OCI-LY7 (cell line): Measurements from ENCODE around the gene GGCX. TPM values are rescaled to one million over a fixed set of nuclear protein-coding genes. Genes with fewer than 3 reads are reported as not detected.
A peak's percentile ranks its signal among the peaks of the same experiment; 100 is the strongest.

ENCODE experiments used
- BruUV-seq: library from RNA; stranded (reverse); fragments of 400-500 nt; replicated peaks from 2 replicates; lab custom pipeline; 2021; lab: Mats Ljungman, UMichigan
- CTCF ChIA-PET: fragments of 300-600 bp; sonication (Branson Sonifier 250); formaldehyde crosslinking; loops from one replicate; lab custom pipeline; 2022; ENCODE audit warnings: antibody characterized with exemption; ENCODE audit not compliant: unreplicated experiment; lab: Charles Lee
- POLR2A ChIA-PET: fragments of 300-600 bp; sonication (Branson Sonifier 250); formaldehyde crosslinking; loops from one replicate; lab custom pipeline; 2022; ENCODE audit warnings: antibody characterized with exemption; lab: Charles Lee
- DNase-seq: peaks from one replicate; pipeline ENCODE4 v3.0.0-alpha.2; 2015; ENCODE audit warnings: low spot score
- H2AFZ ChIP-seq: fragments of 200-600 bp; sonication (generic), shearing (Covaris generic); 2 replicates; pipeline ENCODE4 v1.6.1; 2014; ENCODE audit warnings: mild to moderate bottlenecking, antibody characterized with exemption, low read length, moderate library complexity
- H3K27ac ChIP-seq: fragments of 200-600 bp; sonication (generic); 2 replicates; pipeline ENCODE4 v1.5.1; 2014; ENCODE audit warnings: mixed run types, low read depth, mild to moderate bottlenecking, moderate library complexity, low read length, inconsistent platforms; ENCODE audit not compliant: poor library complexity, severe bottlenecking
- H3K36me3 ChIP-seq: fragments of 200-600 bp; sonication (generic); 2 replicates; pipeline ENCODE4 v1.6.1; 2014; ENCODE audit warnings: mild to moderate bottlenecking, antibody characterized with exemption, low read length, moderate library complexity, mixed read lengths; ENCODE audit not compliant: insufficient read depth
- H3K4me1 ChIP-seq: fragments of 200-600 bp; sonication (generic); 2 replicates; pipeline ENCODE4 v1.5.1; 2014; ENCODE audit warnings: mild to moderate bottlenecking, low read length; ENCODE audit not compliant: insufficient read depth, poor library complexity, severe bottlenecking
- H3K4me2 ChIP-seq: fragments of 200-600 bp; sonication (generic); 2 replicates; pipeline ENCODE4 v1.6.1; 2014; ENCODE audit warnings: mild to moderate bottlenecking, low read length
- H3K4me3 ChIP-seq: fragments of 200-600 bp; sonication (generic); 2 replicates; pipeline ENCODE4 v1.5.1; 2014; ENCODE audit warnings: mild to moderate bottlenecking, low read depth, low read length; ENCODE audit not compliant: poor library complexity, severe bottlenecking
- H3K79me2 ChIP-seq: fragments of 200-600 bp; sonication (generic); 2 replicates; pipeline ENCODE4 v1.6.1; 2016; ENCODE audit warnings: low read depth, mild to moderate bottlenecking, low read length, moderate library complexity, mixed read lengths; ENCODE audit not compliant: insufficient read depth
- H3K9me2 ChIP-seq: fragments of 200-600 bp; sonication (generic); 2 replicates; pipeline ENCODE4 v1.6.1; 2016; ENCODE audit warnings: mild to moderate bottlenecking, low read length, mixed read lengths; ENCODE audit not compliant: insufficient read depth
- H3K9me3 ChIP-seq: fragments of 200-600 bp; sonication (generic); 2 replicates; pipeline ENCODE4 v1.6.1; 2014; ENCODE audit warnings: mild to moderate bottlenecking, mixed run types, low read length, mixed read lengths
- H4K20me1 ChIP-seq: fragments of 200-600 bp; sonication (generic); 2 replicates; pipeline ENCODE4 v1.6.1; 2014; ENCODE audit warnings: mild to moderate bottlenecking, antibody characterized with exemption, low read length, moderate library complexity, mixed read lengths; ENCODE audit not compliant: insufficient read depth
- CTCF ChIP-seq: fragments of 200-600 bp; sonication (generic); conservative IDR thresholded peaks from 2 replicates; pipeline ENCODE4 v1.5.1; 2014; ENCODE audit warnings: mild to moderate bottlenecking, antibody characterized with exemption, low read length, moderate library complexity, mixed read lengths
- EZH2phosphoT487 ChIP-seq: fragments of 200-600 bp; sonication (generic); IDR thresholded peaks from 2 replicates; pipeline ENCODE4 v1.6.1; 2018; ENCODE audit warnings: low read depth, borderline replicate concordance, mild to moderate bottlenecking, mixed run types, antibody characterized with exemption, low read length, moderate library complexity, mixed read lengths
- intact Hi-C: fragments of 100-400 bp; cut with micrococcal nuclease; formaldehyde crosslinking; loops from one replicate; pipeline ENCODE4 v1.10.0; 2022; ENCODE audit not compliant: unreplicated experiment
- total RNA-seq, 2 experiments: library from RNA; depleted of rRNA in 1 of 2; stranded (reverse); fragments of >200 nt in 1 of 2; shearing (Covaris generic) in 1 of 2; gene quantifications; 2 replicates each; pipeline ENCODE4 v1.2.3, GENCODE V29; 2014 to 2022

GGCX gene
- total RNA-seq, 2 experiments from 2014 or later: 32.5 to 33.3 TPM

DNA sequence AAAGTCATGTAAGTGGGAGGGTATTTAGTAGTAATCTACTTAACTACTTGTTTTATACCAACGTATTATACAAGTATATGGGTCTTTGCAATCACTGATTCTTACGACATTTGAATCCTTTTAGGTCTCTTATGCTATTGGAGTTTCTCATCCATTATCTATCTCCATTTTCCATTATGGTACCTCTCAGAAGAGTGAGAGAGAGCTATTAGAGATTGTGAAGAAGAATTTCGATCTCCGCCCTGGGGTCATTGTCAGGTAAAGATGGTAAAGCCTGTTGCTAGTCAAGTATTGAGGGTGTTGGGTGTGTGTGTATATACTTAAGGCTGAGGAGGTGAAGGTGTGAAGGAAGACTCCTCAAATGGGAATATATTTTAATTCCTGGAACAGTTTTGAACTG, 18.5 kb downstream of the GGCX start:
- ChIA-PET CTCF (interaction anchor here (1.0 kb wide), 1 partner anchor 9 kb away, joined by 4 read pairs; no protein-coding TSS in a partner anchor), POLR2A (interaction anchor here (0.6 to 6.7 kb wide), 3 partner anchors 8 to 585 kb away, joined by 3 to 48 read pairs (median 4); no protein-coding TSS in a partner anchor)
- Histone ChIP-seq H3K9me2 (no peaks in the 10 kb centered on the region), H3K9me3 (no peaks in the 10 kb centered on the region), H3K4me2 (peak overlapping the region; percentile 86; the same call in 1 of the 2 replicates), H2AFZ (no peak overlapping the region), H4K20me1 (peaks cover 31% of the 10 kb centered on the region), H3K4me1 (peaks cover 26% of the 10 kb centered on the region), H3K27ac (no peak overlapping the region), H3K36me3 (peaks cover 88% of the 10 kb centered on the region), H3K79me2 (peaks cover 50% of the 10 kb centered on the region), H3K4me3 (no peak overlapping the region)
- BruUV-seq: no TSS peak
- TF ChIP-seq EZH2phosphoT487 (no peak), CTCF (no peak)
- no peak for DNase-seq
- intact Hi-C loops: no loop called here

GRCh38 chr2:85541753-85542457, 19.4 kb downstream of the GGCX start:
- peaks cover 79% of the 10 kb centered on the region for H3K36me3 ChIP-seq
- H3K79me2 ChIP-seq: peaks cover 59% of the 10 kb centered on the region
- ChIA-PET CTCF (no interaction called here), POLR2A (interaction anchor here (1.1 to 6.7 kb wide), 4 partner anchors 8 to 214 kb away, joined by 3 to 48 read pairs (median 35); partner anchors contain the start of genes GGCX, SH2D6 and TGOLN2)
- peaks cover 33% of the 10 kb centered on the region for H3K4me1 ChIP-seq
- H3K4me2 ChIP-seq: peak overlapping the region; percentile 86
- intact Hi-C loops: no loop called here
- DNase-seq: no peak
- no peak overlapping the region for H3K27ac ChIP-seq
- H3K9me2 ChIP-seq: no peaks in the 10 kb centered on the region
- no peak overlapping the region for H2AFZ ChIP-seq
- TF ChIP-seq CTCF (no peak), EZH2phosphoT487 (no peak)
- peak overlapping the region; percentile 100 for H3K4me3 ChIP-seq
- no TSS peak for BruUV-seq
- H3K9me3 ChIP-seq: no peaks in the 10 kb centered on the region
- peaks cover 31% of the 10 kb centered on the region for H4K20me1 ChIP-seq

DNA sequence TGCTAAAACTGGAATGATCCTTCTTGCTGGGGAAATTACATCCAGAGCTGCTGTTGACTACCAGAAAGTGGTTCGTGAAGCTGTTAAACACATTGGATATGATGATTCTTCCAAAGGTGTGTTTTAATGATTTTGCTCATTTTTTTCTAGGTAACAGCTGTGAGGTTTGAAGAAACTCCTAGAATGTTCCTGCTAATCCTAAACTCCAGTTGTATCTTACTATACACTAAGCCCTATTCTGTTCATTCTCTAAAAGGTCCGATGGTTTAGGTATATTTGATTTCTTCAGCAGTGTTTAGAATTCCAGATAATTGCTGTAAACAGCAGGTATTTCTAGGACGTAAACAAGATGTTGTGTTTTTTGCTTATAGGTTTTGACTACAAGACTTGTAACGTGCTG, 20.0 kb downstream of the GGCX start:
- POLR2A ChIA-PET: interaction anchor here (1.1 to 6.7 kb wide), 5 partner anchors 9 to 213 kb away, joined by 3 to 48 read pairs (median 29); partner anchors contain the start of genes GGCX, SH2D6, TGOLN2 and VAMP8
- no TSS peak for BruUV-seq

More for the DNA sequence above, 20.0 kb downstream of the GGCX start:
- intact Hi-C loops: no loop called here
- peaks cover 60% of the 10 kb centered on the region for H3K79me2 ChIP-seq
- peak overlapping the region; percentile 86 for H3K4me2 ChIP-seq
- CTCF ChIA-PET: no interaction called here
- H3K9me2 ChIP-seq: no peaks in the 10 kb centered on the region
- TF ChIP-seq EZH2phosphoT487 (no peak), CTCF (no peak)
- DNase-seq: no peak
- H2AFZ ChIP-seq: no peak overlapping the region
- H4K20me1 ChIP-seq: peaks cover 31% of the 10 kb centered on the region
- H3K36me3 ChIP-seq: peaks cover 73% of the 10 kb centered on the region
- no peaks in the 10 kb centered on the region for H3K9me3 ChIP-seq
- no peak overlapping the region for H3K27ac ChIP-seq
- H3K4me3 ChIP-seq: peak overlapping the region; percentile 100
- peaks cover 37% of the 10 kb centered on the region for H3K4me1 ChIP-seq
